MCF 10A (cell line): Measurements from ENCODE around the gene CST3. TPM values are rescaled to one million over a fixed set of nuclear protein-coding genes. Genes with fewer than 3 reads are reported as not detected.
A peak's percentile ranks its signal among the peaks of the same experiment; 100 is the strongest.

Source experiments
- BruUV-seq: library from RNA; stranded (reverse); fragments of 400-500 nt; replicated peaks from 2 replicates; lab custom pipeline; 2021; lab: Mats Ljungman, UMichigan
- CTCF ChIA-PET: fragments of 300-600 bp; sonication (Branson Sonifier 250); formaldehyde crosslinking; extraction: SDS; loops from one replicate; lab custom pipeline; 2021; ENCODE audit warnings: antibody characterized with exemption, inconsistent platforms; lab: Yijun Ruan, JAX
- POLR2A ChIA-PET: fragments of 300-600, 350-650 bp; sonication (Branson Sonifier 250); formaldehyde crosslinking; extraction: SDS; loops from one replicate; lab custom pipeline; 2020; ENCODE audit warnings: antibody characterized with exemption, inconsistent platforms; lab: Yijun Ruan, JAX
- DNase-seq: peaks from one replicate; pipeline ENCODE4 v3.0.0-alpha.2; 2018; ENCODE audit not compliant: unreplicated experiment
- H3K27ac Mint-ChIP-seq: one replicate; pipeline ENCODE4 v1.8.0; 2022; ENCODE audit warnings: mild to moderate bottlenecking, low read depth, mixed read lengths; ENCODE audit not compliant: unreplicated experiment
- H3K27me3 Mint-ChIP-seq: one replicate; pipeline ENCODE4 v1.8.0; 2022; ENCODE audit warnings: mixed read lengths; ENCODE audit not compliant: insufficient read depth, unreplicated experiment
- H3K36me3 Mint-ChIP-seq: one replicate; pipeline ENCODE4 v1.8.0; 2022; ENCODE audit warnings: mild to moderate bottlenecking, moderate library complexity, mixed read lengths; ENCODE audit not compliant: insufficient read depth, unreplicated experiment
- H3K4me1 Mint-ChIP-seq: one replicate; pipeline ENCODE4 v1.8.0; 2022; ENCODE audit warnings: mixed read lengths; ENCODE audit not compliant: insufficient read depth, unreplicated experiment
- H3K4me3 Mint-ChIP-seq: one replicate; pipeline ENCODE4 v1.8.0; 2022; ENCODE audit warnings: mild to moderate bottlenecking, moderate library complexity, mixed read lengths; ENCODE audit not compliant: unreplicated experiment
- H3K9me3 Mint-ChIP-seq: one replicate; pipeline ENCODE4 v1.8.0; 2022; ENCODE audit warnings: mixed read lengths; ENCODE audit not compliant: unreplicated experiment
- intact Hi-C: fragments of 100-400 bp; cut with micrococcal nuclease; formaldehyde crosslinking; loops from 2 replicates; pipeline ENCODE4 v1.14.1; 2022
- total RNA-seq: library from RNA; stranded (reverse); gene quantifications from 2 replicates; pipeline ENCODE4 v1.2.3, GENCODE V29; 2022
- TF ChIP-seq, protein P1 (sequence below): fragments of 200-600 bp; IDR thresholded peaks from one replicate; pipeline ENCODE4 v1.8.0; 2022; ENCODE audit warnings: antibody characterized with exemption, mild to moderate bottlenecking; ENCODE audit not compliant: unreplicated experiment

CST3 gene
- total RNA-seq, 1 experiment from 2014 or later: 303 TPM

DNA sequence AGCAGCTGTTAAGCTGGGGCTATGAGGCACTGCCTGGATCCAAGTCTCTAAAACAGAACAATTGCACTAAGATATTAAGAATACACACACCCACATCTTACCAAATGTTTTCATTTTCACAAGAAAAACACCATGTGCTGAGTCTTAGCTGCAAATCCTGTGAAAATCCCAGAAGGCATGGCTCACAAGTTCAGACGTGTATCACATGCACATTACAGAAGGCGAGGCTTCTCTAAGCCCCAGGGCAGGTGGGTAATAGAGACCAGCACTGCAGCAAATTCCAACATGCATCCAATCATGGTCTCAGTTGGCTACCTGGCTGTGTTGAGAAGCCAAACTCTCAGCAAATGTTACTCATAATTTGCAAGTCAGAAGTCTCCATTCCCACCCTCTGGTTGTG lies 16.2 kb upstream of the CST3 start:
- ChIA-PET CTCF (interaction anchor here (0.7 to 7.2 kb wide), 5 partner anchors 10 to 47 kb away, joined by 4 to 74 read pairs (median 5); no protein-coding TSS in a partner anchor), POLR2A (interaction anchor here (1.5 to 2.3 kb wide), 3 partner anchors 17 to 31 kb away, joined by 7 to 16 read pairs (median 10); partner anchors contain the start of gene CST3)
- H3K4me3 Mint-ChIP-seq: no peak overlapping the region
- intact Hi-C loops: no loop called here
- H3K9me3 Mint-ChIP-seq: no peaks in the 10 kb centered on the region
- H3K4me1 Mint-ChIP-seq: no peaks in the 10 kb centered on the region
- no TSS peak for BruUV-seq
- H3K36me3 Mint-ChIP-seq: no peaks in the 10 kb centered on the region
- no peaks in the 10 kb centered on the region for H3K27me3 Mint-ChIP-seq
- H3K27ac Mint-ChIP-seq: peak overlapping the region; percentile 44
- TF ChIP-seq, protein P1, sequence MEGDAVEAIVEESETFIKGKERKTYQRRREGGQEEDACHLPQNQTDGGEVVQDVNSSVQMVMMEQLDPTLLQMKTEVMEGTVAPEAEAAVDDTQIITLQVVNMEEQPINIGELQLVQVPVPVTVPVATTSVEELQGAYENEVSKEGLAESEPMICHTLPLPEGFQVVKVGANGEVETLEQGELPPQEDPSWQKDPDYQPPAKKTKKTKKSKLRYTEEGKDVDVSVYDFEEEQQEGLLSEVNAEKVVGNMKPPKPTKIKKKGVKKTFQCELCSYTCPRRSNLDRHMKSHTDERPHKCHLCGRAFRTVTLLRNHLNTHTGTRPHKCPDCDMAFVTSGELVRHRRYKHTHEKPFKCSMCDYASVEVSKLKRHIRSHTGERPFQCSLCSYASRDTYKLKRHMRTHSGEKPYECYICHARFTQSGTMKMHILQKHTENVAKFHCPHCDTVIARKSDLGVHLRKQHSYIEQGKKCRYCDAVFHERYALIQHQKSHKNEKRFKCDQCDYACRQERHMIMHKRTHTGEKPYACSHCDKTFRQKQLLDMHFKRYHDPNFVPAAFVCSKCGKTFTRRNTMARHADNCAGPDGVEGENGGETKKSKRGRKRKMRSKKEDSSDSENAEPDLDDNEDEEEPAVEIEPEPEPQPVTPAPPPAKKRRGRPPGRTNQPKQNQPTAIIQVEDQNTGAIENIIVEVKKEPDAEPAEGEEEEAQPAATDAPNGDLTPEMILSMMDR: no peak
- DNase-seq: peak; percentile 25

DNA sequence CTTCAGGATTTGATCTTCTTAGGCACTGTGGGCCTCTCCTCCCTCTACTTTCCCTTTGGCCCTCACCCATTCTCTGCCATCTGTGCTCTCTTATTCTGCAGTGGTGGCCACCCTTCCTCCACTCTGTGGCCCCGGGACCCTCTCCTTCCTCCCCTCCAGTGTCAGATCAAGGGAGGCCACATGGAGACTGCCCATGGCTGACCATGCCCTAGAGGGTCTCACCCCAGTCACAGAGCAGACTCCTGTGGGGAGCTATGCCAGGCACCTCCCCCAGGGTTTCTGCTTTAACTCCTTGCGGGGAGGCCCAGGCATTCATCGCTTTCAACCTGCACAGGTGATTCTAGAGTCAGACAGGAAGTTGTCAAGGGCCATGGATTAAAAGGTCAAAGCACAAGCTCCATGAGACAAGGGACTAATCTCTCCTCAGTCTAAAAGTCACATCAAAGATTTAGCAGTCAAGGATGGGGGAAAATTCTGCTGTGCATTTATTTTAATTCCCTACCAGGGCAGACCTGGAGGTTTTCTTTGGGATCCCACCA lies 15.7 kb upstream of the CST3 start:
- ChIA-PET POLR2A (interaction anchor here (1.5 to 2.3 kb wide), 3 partner anchors 16 to 31 kb away, joined by 7 to 16 read pairs (median 10); partner anchors contain the start of gene CST3), CTCF (interaction anchor here (1.1 to 7.2 kb wide), 3 partner anchors 14 to 47 kb away, joined by 4 to 74 read pairs (median 9); no protein-coding TSS in a partner anchor)
- Mint-ChIP-seq H3K36me3 (no peaks in the 10 kb centered on the region), H3K4me3 (no peak overlapping the region), H3K27me3 (no peaks in the 10 kb centered on the region), H3K4me1 (no peaks in the 10 kb centered on the region), H3K9me3 (no peaks in the 10 kb centered on the region), H3K27ac (peak overlapping the region; percentile 44)
- intact Hi-C loops: no loop called here
- DNase-seq: no peak
- TF ChIP-seq, protein P1: no peak
- BruUV-seq: no TSS peak

DNA sequence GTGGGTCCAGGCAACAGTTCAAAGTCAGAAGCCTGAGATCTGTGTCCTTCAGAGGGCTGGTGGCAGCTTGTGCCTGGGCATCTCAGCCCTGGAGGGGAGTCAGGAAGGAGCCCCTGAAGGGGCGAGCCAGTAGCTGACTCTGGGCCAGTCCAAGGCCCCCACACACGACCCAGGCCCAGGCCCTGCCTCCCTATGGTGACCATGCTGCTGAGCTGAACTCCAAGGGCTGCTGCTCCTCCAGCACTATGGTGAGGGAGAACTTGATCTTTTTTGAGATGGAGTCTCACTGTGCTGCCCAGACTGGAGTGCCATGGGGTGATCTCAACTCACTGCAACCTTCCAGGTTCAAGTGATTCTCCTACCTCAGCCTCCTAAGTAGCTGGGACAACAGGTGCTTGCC lies 15.2 kb upstream of the CST3 start:
- TF ChIP-seq, protein P1: no peak
- H3K4me1 Mint-ChIP-seq: no peaks in the 10 kb centered on the region

DNA sequence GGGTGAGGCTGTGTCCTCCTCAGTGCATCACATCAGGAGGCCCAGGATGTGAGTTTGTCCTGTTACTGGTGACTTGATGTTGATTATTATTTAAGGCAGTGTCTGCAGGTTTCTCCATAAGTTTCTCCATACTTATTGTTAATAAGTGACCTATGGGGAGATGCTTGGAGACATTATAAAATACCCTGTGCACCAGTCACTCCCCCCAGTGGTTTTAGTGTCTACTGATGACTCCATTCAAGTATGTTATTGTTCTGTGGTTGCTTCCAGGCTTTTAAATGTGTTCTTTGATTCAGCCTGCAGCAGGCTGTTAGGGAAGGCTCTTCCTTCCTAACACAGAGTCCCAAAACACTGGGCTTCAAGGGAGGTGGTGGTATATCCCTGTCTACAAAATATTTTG lies 14.6 kb upstream of the CST3 start:
- Mint-ChIP-seq H3K36me3 (no peaks in the 10 kb centered on the region), H3K9me3 (no peaks in the 10 kb centered on the region), H3K4me1 (no peaks in the 10 kb centered on the region), H3K4me3 (no peak overlapping the region), H3K27ac (no peak overlapping the region), H3K27me3 (no peaks in the 10 kb centered on the region)
- POLR2A ChIA-PET: interaction anchor here (2.2 kb wide), 1 partner anchor 15 kb away, joined by 16 read pairs; the partner anchor contains the start of gene CST3
- TF ChIP-seq, protein P1: no peak
- CTCF ChIA-PET: interaction anchor here (2.2 to 7.2 kb wide), 2 partner anchors 15 to 46 kb away, joined by 9 to 74 read pairs; no protein-coding TSS in a partner anchor
- no peak for DNase-seq
- BruUV-seq: no TSS peak
- intact Hi-C loops: no loop called here

More for the DNA sequence above, 15.2 kb upstream of the CST3 start:
- no peak overlapping the region for H3K4me3 Mint-ChIP-seq
- peak overlapping the region; percentile 44 for H3K27ac Mint-ChIP-seq
- ChIA-PET CTCF (interaction anchor here (2.2 to 7.2 kb wide), 2 partner anchors 14 to 46 kb away, joined by 9 to 74 read pairs; no protein-coding TSS in a partner anchor), POLR2A (interaction anchor here (1.5 to 2.3 kb wide), 3 partner anchors 16 to 30 kb away, joined by 7 to 16 read pairs (median 10); partner anchors contain the start of gene CST3)
- intact Hi-C loops: no loop called here
- no TSS peak for BruUV-seq
- no peaks in the 10 kb centered on the region for H3K27me3 Mint-ChIP-seq
- DNase-seq: no peak
- H3K9me3 Mint-ChIP-seq: no peaks in the 10 kb centered on the region
- H3K36me3 Mint-ChIP-seq: no peaks in the 10 kb centered on the region
